Measurements from ENCODE around the gene LDHA.

GRCh38 chr11:18416459-18416858 is 22.1 kb downstream of the LDHA start:
- no peak for TF ChIP-seq CTCF (IDR thresholded peaks at IDR 0.05; ENCODE audit: control extremely low read depth in 1 of 3, insufficient read depth in 1 of 3, low read depth in 1 of 3, low read length in 3 of 3)
- TF ChIP-seq MAFK (IDR thresholded peaks at IDR 0.05; ENCODE audit: low read depth, low read length), result no peak
- no peak for TF ChIP-seq NRF1 (IDR thresholded peaks at IDR 0.05; ENCODE audit: low read depth, low read length)
- no peak for TF ChIP-seq SIN3A (conservative IDR thresholded peaks at IDR 0.05 in 1 of 2, IDR thresholded peaks at IDR 0.05 in 1 of 2; ENCODE audit: low read depth in 1 of 2, low read length in 2 of 2)
- TF ChIP-seq HDAC6 (IDR thresholded peaks at IDR 0.05; ENCODE audit: low read depth, low read length), result no peak
- TF ChIP-seq POLR2A (IDR thresholded peaks at IDR 0.05; ENCODE audit: control extremely low read depth in 1 of 2, low read depth in 2 of 2, low read length in 2 of 2), result no peak
- TF ChIP-seq CBX5 (IDR thresholded peaks at IDR 0.05; ENCODE audit: low read depth, low read length), result no peak
- TF ChIP-seq JUND (IDR thresholded peaks at IDR 0.05; ENCODE audit: low read length), result no peak
- TF ChIP-seq SP1 (IDR thresholded peaks at IDR 0.05; ENCODE audit: low read depth, low read length), result no peak
- TF ChIP-seq GABPA (IDR thresholded peaks at IDR 0.05; ENCODE audit: borderline replicate concordance, insufficient read depth, low read length), result no peak
- no peak for TF ChIP-seq POLR2AphosphoS5 (IDR thresholded peaks at IDR 0.05; ENCODE audit: low read depth, low read length)
- TF ChIP-seq TAF1 (IDR thresholded peaks at IDR 0.05; ENCODE audit: low read depth, low read length), result no peak
